Cardiac fibroblast (primary cell): ENCODE results near the gene RIOX2.
A peak's percentile ranks its signal among the peaks of the same experiment; 100 is the strongest.

ENCODE experiments used
- DNase-seq, 2 donors: peaks; one replicate each; pipeline versions ENCODE4 v3.0.0 to v3.0.0-alpha.2; 2010; ENCODE audit warnings: low read depth in 2 of 2
- H3K4me3 ChIP-seq, 2 donors: replicated peaks in 1 of 2; 1 replicate in 1 of 2; 2 replicates in 1 of 2; pipeline ENCODE4 v1.5.1; 2011; ENCODE audit warnings: low read depth in 2 of 2, low read length in 2 of 2, mild to moderate bottlenecking in 2 of 2, moderate library complexity in 1 of 2
- TF ChIP-seq, protein P1 (sequence below): IDR thresholded peaks from one replicate; pipeline ENCODE4 v1.5.1; 2011; ENCODE audit warnings: low read depth, mild to moderate bottlenecking, low read length, inconsistent platforms

RIOX2 gene

DNA sequence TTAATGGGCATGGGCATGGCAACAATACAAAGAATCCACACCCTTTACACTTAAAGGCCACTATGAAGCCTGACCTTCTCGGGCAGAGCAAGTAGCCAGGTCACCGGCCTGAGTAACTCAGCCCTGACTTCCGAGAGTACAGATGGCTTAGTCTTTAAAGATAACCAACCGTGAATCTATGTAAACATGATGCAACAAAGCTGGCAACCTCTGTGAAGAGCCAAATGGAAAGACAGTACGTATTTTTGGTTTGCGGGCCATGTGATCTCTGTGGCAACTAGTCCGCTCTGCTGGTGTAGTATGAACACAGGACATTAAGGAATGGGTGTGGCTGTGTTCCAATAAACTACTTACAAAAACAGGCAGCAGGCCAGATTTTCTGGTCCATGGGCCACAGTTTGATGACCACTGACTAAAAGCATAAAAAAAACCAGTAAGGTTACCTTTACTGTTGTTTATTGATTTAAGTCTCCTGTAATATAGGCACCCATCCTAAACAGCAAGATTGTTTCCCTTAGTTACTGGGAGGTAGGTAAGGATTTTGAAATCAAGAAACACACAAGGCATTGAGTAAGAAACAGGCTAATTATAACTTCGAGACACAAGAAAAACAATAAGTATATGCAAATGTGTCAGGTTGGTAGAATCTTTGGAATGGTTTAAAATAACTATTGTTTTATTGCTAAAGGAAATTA is 14.5 kb downstream of the RIOX2 start:
- peak; percentile 25 to 53 for DNase-seq
- TF ChIP-seq, protein P1, sequence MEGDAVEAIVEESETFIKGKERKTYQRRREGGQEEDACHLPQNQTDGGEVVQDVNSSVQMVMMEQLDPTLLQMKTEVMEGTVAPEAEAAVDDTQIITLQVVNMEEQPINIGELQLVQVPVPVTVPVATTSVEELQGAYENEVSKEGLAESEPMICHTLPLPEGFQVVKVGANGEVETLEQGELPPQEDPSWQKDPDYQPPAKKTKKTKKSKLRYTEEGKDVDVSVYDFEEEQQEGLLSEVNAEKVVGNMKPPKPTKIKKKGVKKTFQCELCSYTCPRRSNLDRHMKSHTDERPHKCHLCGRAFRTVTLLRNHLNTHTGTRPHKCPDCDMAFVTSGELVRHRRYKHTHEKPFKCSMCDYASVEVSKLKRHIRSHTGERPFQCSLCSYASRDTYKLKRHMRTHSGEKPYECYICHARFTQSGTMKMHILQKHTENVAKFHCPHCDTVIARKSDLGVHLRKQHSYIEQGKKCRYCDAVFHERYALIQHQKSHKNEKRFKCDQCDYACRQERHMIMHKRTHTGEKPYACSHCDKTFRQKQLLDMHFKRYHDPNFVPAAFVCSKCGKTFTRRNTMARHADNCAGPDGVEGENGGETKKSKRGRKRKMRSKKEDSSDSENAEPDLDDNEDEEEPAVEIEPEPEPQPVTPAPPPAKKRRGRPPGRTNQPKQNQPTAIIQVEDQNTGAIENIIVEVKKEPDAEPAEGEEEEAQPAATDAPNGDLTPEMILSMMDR = no peak
- no peak overlapping the region for H3K4me3 ChIP-seq

DNA sequence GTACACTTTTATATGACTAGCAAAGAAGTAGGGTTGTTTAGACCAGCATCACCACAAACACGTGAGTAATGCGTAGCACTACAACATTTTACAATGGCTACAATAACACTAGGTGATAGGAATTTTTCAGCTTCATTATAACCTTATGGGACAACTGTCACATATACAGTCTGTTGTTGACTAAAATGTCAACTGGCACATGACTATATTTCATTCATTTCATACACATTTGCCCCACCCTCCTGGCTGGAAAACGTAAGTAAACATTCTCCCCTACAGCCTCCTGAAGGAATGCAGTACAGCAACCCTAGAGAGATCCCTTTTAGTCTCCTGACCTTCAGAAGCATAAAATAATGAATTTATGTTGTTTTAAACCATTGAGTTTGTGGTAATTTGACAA is 16.2 kb downstream of the RIOX2 start:
- no peak overlapping the region for H3K4me3 ChIP-seq
- DNase-seq = no peak
- TF ChIP-seq, protein P1 = no peak

DNA sequence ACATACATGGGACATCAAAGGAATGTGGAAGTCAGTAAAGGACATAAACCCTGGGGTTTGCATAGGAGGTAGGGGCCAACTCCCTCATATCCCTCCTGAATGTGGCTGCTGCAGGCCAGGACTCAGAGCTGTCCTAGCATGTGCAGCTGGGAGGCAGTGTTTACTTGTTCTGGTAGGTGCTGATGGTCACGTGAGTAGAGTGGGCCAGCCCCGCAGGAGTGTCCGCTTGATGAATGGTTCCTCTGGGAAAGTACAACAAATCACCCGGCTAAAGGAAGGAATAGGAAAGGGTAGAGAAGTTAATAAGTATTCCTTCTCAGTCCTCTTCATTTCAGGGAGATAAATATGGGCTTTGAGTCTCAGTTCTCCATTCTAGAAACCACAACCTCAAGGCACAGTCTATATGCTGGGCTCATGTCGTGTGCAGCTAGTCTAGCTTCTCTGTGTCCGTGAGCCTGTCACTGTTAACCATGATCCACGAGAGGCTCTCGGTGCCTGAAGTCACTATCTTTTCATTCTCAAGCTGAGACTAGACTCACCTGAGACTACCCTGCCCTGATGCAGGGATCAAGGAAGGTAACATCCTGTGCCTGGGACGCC is 17.9 kb downstream of the RIOX2 start:
- TF ChIP-seq, protein P1 = no peak
- no peak for DNase-seq
- H3K4me3 ChIP-seq = no peak overlapping the region

DNA sequence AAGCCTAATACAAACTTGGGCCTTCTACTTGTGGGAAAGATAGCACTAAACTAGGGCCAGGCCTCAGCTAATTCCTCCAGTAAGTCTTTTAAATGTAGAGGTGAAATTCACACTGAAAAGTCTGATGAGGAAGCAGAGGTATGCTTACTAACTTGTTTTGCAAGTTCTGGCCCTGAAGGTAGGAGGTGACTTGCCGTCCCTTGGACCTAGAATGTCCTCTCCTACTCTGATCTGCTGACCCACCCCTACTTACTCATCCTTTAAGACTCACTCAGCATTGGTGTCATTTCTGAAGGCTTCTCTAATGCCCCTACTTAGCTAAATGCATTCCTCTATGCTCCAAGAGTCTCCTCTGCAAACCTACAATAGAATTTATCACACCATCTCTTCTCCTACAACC is 19.4 kb downstream of the RIOX2 start:
- peak in 1 of 2 donors; percentile 24 for DNase-seq
- TF ChIP-seq, protein P1 = no peak
- no peak overlapping the region for H3K4me3 ChIP-seq

DNA sequence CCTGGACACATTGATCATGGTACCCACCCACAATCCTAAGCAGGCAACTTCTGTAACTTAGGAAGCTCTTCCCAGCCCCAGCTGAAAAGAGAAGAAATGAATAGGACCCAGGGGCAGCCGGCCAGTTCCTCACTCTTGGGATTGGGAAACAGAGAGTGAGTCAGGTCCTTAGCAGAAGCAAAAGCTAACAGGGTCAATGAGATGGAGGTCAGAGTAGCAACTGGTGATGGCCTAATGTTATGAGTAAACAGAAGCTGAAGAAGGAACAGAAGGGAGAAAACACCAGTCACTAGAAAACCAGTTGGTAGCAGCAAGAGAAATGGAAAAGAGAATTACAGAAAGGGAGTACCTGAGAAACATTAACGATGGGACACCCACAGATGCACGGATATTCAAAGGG is 20.0 kb downstream of the RIOX2 start:
- TF ChIP-seq, protein P1 = no peak
- peak; percentile 77 to 90 for DNase-seq

DNA sequence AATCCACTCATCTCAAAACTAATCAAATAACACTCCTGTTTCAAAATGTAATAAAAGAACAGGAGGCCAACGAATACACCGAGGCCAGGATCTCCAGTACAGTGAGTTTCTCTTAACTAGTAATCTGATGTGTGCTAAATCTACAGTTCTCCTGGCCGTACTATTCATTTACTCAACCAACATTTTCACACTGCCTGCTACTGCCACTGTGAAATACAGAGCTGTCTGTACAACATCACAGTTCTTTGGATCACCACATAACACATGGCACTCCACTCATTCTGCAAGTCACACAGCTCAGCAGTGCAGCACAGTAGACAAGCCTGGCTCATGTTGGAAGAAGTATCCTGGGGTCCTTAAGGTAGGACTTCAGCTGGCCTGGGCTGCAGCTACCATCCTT is 21.9 kb downstream of the RIOX2 start:
- no peak overlapping the region for H3K4me3 ChIP-seq
- TF ChIP-seq, protein P1 = no peak

More for the DNA sequence above, 20.0 kb downstream of the RIOX2 start:
- no peak overlapping the region for H3K4me3 ChIP-seq

More for the DNA sequence above, 21.9 kb downstream of the RIOX2 start:
- DNase-seq = no peak
